ENCODE data around the gene FNDC8. TPM values are rescaled to one million over a fixed set of nuclear protein-coding genes. Genes with fewer than 3 reads are reported as not detected.

The FNDC8 gene
- total RNA-seq, 4 donors from 2014 or later, result not detected

GRCh38 chr17:35116845-35117244 lies 4.6 kb upstream of the FNDC8 start:
- no peak for TF ChIP-seq EP300 (IDR thresholded peaks at IDR 0.05)
- TF ChIP-seq POLR2A (IDR thresholded peaks at IDR 0.05), result no peak
- TF ChIP-seq CTCF (IDR thresholded peaks at IDR 0.05), result no peak
- no peak for DNase-seq (ENCODE audit: low spot score in 2 of 2)
- 84 to 87% methylated on average over 12 of the region's 12 CpGs for WGBS, 2 donors
- Histone ChIP-seq H3K4me1 (peaks cover 0 to 22% (median 9%) of the 10 kb centered on the region in 4 donors), H3K27ac (no peak overlapping the region), H3K4me3 (no peak overlapping the region), H3K27me3 (no peaks in the 10 kb centered on the region), H3K36me3 (peaks cover 0 to 7% (median 0%) of the 10 kb centered on the region in 3 donors), H3K9me3 (no peaks in the 10 kb centered on the region)

- Histone ChIP-seq H3K9me3 (no peaks in the 10 kb centered on the region), H3K27ac (no peak overlapping the region), H3K4me1 (peaks cover 0 to 22% (median 9%) of the 10 kb centered on the region in 4 donors), H3K4me3 (no peak overlapping the region), H3K27me3 (no peaks in the 10 kb centered on the region), H3K36me3 (peaks cover 0 to 7% (median 0%) of the 10 kb centered on the region in 3 donors)
- TF ChIP-seq POLR2A (IDR thresholded peaks at IDR 0.05) (no peak), CTCF (IDR thresholded peaks at IDR 0.05) (no peak), EP300 (IDR thresholded peaks at IDR 0.05) (no peak)
- DNase-seq (ENCODE audit: low spot score in 2 of 2), result no peak
Observed at GRCh38 chr17:35117984-35118383, 3.4 kb upstream of the FNDC8 start.

GRCh38 chr17:35119370-35120165 lies 1.8 kb upstream of the FNDC8 start, which contains the start of gene RAD51D:
Gene RAD51D (minus strand): TSS chr17:35119860. CDS start chr17:35119613, 247 bp downstream.
- 0 to 1% methylated on average over 43 to 53 of the region's 72 CpGs for WGBS, 2 donors
- DNase-seq (ENCODE audit: low spot score in 2 of 2), result peak; percentile 46 to 58
- H3K4me3 ChIP-seq, result peak within 1 kb of the TSS; percentile 71 to 81 (median 78)

GRCh38 chr17:35127751-35128514 lies 6.5 kb downstream of the FNDC8 start:
- WGBS, 2 donors, result 73 to 81% methylated on average over 11 of the region's 11 CpGs
- Histone ChIP-seq H3K9me3 (no peaks in the 10 kb centered on the region), H3K27ac (no peak overlapping the region), H3K4me3 (no peak overlapping the region), H3K36me3 (peaks cover 0 to 29% (median 0%) of the 10 kb centered on the region in 3 donors), H3K4me1 (no peaks in the 10 kb centered on the region), H3K27me3 (no peaks in the 10 kb centered on the region)
- TF ChIP-seq EP300 (IDR thresholded peaks at IDR 0.05) (no peak), CTCF (IDR thresholded peaks at IDR 0.05) (no peak), POLR2A (IDR thresholded peaks at IDR 0.05) (no peak)
- DNase-seq (ENCODE audit: low spot score in 2 of 2), result no peak

More at GRCh38 chr17:35119370-35120165, 1.8 kb upstream of the FNDC8 start, which contains the start of gene RAD51D:
- no peak for TF ChIP-seq POLR2A (IDR thresholded peaks at IDR 0.05)
- TF ChIP-seq EP300 (IDR thresholded peaks at IDR 0.05), result peak in 1 of 2 donors; percentile 23
- peak; percentile 94 to 99 (median 98) for TF ChIP-seq CTCF (IDR thresholded peaks at IDR 0.05)
- H3K4me1 ChIP-seq, result peaks cover 0 to 22% (median 9%) of the 10 kb centered on the region in 4 donors
- peak within 1 kb of the TSS; percentile 37 to 82 (median 78) for H3K27ac ChIP-seq
- no peaks in the 10 kb centered on the region for H3K9me3 ChIP-seq
- H3K36me3 ChIP-seq, result peaks cover 0 to 4% (median 0%) of the 10 kb centered on the region in 3 donors
- no peaks in the 10 kb centered on the region for H3K27me3 ChIP-seq

All from tibial nerve (tissue), 4 donors.